GM18858 (cell line): ENCODE results near the gene IL11RA.

Experiments used
- ATAC-seq: cut with Tn5 transposase; IDR thresholded peaks from one replicate; pipeline ENCODE4 v1.9.1; 2021; ENCODE audit not compliant: unreplicated experiment

IL11RA gene

GRCh38 chr9:34651876-34652601 lies at the start of gene IL11RA:
Gene IL11RA (plus strand): TSS chr9:34652185. CDS start chr9:34655218, 3,033 bp downstream.
- no peak for ATAC-seq

- no peak for ATAC-seq
Observed at GRCh38 chr9:34603610-34604231, 48.3 kb upstream of the IL11RA start.

GRCh38 chr9:34606190-34606589 lies 45.8 kb upstream of the IL11RA start:
- ATAC-seq, result no peak

DNA sequence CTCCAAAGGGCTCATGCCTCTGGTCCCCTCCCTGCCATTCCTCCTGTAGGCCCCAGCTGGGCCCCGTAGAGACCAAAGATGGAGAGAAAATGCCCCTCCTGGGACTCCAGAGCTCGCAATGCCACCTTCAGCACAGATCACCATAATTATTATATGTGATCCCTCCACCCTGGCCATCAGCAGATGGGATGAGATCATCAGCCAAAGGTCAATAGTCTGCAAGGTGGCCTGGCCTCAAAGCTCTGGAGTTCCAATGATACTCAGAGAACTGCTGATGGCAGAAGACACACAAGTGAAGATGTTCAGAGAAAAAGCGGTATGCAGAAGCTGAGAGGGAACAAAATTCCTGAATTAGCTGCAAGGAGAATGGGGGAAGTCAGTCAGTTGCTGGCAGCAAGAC lies 45.1 kb upstream of the IL11RA start:
- ATAC-seq, result no peak

- ATAC-seq, result no peak
Observed at GRCh38 chr9:34607331-34607730, 44.7 kb upstream of the IL11RA start.

- no peak for ATAC-seq
Observed at GRCh38 chr9:34610434-34611206, 41.4 kb upstream of the IL11RA start.

DNA sequence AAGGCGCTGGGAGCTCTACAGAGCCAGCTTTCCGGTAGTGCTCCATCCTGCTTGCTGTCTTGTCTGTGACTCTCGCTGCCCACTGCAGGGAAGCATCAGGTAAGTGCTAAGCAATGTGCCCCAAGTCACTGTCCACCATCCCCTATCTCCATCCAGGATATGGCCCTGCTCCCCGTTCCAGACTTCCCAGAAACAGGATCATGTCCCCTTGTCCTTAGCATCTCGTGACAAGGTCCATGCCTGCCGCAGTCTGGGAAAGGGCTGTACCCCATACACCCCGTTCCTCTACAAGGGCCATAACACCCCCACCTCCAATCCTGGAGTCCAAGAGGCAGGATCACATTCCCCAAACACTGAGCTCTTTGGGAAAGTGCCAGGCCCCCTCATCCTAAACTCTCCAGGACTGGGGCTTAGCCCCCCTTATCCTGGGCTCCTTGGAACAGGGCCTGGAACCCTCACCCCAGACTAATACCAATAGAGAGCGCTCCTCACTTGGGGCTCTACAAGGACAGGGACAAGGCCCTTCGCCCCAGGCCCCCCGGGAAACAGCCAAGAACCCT lies 40.7 kb upstream of the IL11RA start:
- ATAC-seq, result no peak

- peak; percentile 67 for ATAC-seq
Observed at GRCh38 chr9:34611811-34612787, 39.9 kb upstream of the IL11RA start, which contains the start of gene RPP25L. Gene RPP25L (minus strand): TSS chr9:34612097. CDS start chr9:34611296, 801 bp downstream.

- ATAC-seq, result no peak
Observed at GRCh38 chr9:34612788-34613390, 39.1 kb upstream of the IL11RA start.

DNA sequence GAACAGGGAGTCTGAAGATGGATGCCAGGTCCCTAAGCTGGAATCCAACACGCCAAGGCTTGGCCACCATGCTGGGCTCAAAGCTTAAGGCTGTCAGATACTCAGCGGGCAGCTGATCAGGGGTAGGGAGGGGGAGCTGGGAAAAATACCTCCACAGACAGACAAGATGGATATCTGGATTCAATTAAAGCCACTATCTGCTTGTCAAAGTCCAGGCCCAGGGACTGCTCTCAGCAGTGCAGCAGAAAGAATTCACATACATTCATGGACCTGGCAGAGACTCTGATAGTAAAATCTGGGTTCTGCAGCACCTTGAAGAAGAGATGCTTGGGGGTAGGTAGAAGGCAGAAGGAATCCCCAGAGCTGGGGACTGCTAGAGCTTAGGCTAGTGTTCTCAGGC lies 36.9 kb upstream of the IL11RA start:
- no peak for ATAC-seq

DNA sequence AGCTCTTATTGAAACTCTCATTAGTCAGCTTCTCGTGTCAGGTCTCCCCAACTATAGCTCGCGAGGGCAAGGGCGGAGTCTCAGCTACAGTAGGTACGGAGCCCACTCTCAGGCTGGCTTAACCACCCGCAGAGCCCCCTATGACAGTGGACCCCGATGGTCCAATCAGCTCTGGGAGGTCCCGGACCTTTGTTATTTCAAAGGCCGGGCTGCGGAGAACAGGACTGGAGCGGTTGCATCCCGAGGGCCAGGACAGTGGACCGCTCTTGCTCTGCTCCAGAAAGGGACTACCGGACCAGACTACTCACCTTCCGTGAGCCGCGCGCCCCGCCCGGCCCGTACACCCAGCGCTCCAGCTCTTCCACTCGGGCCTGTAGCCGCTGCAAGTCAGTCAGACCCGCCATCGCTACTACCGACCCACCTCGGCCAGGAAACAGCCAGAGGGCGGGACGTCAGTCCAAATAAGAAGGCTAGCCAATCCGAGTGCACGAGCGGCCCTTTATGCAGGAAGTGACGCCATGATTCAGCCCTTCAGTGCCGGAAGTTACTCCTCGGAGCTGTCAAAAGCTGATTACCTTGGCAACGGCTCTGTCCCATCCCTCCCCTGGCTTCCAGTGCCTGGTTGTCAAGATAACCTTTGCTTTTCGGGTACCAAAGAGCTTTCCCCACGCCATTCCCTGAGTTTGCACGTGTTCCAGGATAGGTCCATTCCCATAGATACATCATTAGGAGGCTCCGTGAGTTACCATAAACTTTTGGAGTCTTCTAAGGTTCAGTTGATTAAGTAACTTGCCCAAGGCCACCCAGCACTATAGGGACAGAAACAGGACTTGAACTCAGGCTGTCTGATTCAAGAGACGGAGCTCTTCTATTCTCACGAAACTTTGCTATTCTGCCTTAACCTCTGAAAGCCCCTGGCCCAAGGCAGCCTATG lies 31.7 kb upstream of the IL11RA start, which contains the start of gene DCTN3:
DCTN3 (minus strand) TSS at position 435 of the 934 bp plus-strand sequence; CDS start at position 404, 31 bp downstream.
- ATAC-seq, result peak; percentile 95

DNA sequence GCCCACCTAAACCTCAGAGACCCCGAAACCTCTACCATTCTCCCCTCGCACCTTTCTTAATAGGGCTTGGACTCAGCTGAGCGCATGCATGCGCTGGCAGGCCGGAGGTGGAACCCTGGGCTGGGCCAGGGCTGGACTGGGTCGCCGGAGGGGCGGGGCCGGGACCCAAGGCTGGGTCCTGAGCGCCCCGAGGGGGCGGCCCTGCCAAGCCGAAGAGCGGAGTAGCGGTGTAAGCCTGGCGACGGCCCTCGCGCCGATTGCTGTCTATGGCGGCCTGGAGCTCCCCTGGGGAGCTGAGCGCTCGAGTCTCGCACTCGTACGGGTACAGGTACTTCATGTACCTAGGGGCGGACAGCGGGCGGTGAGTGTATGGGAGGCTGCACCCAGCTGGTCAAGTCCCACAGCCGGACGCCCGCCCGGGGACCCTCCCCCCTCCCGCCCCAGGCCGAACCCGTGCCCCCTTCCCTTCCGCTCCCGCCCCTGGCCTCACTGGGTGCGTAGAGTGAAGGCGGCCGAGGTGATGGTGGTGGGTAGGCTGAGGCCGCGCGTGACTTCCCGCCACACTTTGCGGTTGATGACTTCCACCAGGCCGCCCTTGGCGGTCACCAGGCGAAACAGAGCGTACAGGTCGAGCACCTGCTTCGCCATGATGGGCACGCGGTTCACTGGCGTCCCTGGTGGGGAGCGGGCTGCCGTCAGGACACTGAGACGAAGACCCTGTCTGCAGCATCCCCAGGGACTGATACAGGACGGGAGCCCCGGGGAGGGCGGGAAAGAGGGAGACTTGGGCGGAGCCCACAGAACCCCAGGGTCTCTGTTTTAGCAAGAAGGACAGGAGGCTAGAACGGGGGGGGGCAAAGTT lies 28.4 kb upstream of the IL11RA start:
- no peak for ATAC-seq

GRCh38 chr9:34624475-34625185 lies 27.4 kb upstream of the IL11RA start:
- ATAC-seq, result no peak

- ATAC-seq, result no peak
Observed at GRCh38 chr9:34625186-34625486, 26.8 kb upstream of the IL11RA start.

DNA sequence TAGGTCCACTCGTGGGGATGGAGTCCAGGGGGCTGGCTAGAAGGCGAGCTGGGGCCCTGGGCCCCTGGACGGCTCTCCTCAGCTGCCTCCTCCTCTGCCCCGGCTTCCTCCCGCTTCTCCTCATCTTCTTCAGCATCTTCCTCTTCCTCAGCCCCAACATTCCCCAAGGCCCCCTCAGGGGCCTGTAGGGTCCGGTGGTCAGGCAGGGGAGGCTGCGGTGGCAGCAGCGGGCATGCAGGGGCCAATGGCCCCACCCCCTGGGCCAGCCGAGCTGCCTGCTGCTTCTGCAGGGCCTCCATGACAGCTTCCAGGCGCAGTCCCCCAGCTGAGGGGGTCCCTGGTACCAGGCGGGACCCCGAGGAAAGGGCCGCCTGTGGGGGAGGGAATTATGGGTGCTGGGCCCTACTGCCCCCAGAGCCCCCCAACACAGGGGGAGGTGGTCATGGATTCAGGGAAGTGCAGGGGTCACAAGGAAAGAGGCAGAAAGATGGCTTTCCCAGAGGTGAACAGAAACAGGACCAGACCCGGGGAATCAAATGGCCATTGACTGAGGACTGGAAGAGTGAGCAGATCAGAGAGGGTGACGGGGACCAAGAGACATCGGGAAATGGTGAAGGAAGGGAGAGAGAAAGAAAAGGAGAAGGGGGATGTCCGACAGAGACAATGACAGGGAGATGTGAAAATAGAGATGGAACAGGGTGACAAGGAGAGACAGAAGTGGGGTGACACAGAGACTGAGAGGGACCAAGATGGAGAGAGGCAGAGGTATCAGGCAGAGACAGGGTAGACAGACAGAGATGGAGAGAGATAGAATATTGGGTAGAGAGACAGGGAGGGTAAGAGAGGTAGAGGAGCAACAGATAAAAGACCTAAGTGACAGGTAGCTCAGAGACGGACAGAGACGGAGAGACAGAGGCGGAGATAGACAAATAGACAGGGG lies 24.0 kb upstream of the IL11RA start:
- ATAC-seq, result no peak
